HEK293 (cell line): ENCODE results near the gene USP6NL.

Source experiments
- CTCF ChIA-PET: fragments of 350-600 bp; formaldehyde crosslinking; extraction: SDS; loops from one replicate; lab custom pipeline; 2021; ENCODE audit warnings: antibody characterized with exemption; lab: Yijun Ruan, JAX
- POLR2A ChIA-PET: fragments of 300-600 bp; formaldehyde crosslinking; extraction: SDS; loops from one replicate; lab custom pipeline; 2020; ENCODE audit warnings: antibody characterized with exemption, inconsistent platforms; lab: Yijun Ruan, JAX
- H3K27ac ChIP-seq: fragments of 200-500 bp; sonication (Bioruptor generic); 2 replicates; pipeline ENCODE4 v1.5.1; 2014; ENCODE audit warnings: low read depth, low read length, control low read depth, inconsistent platforms; ENCODE audit errors: extremely low read depth
- H3K36me3 ChIP-seq, 2 experiments: fragments of 200-500 bp in 1 of 2; sonication (Bioruptor generic) in 1 of 2; 1 replicate in 1 of 2; 2 replicates in 1 of 2; pipeline ENCODE4 v1.5.1; 2014 to 2017; ENCODE audit warnings: inconsistent platforms in 2 of 2, low read length in 2 of 2; ENCODE audit not compliant: control insufficient read depth in 2 of 2, insufficient read depth in 1 of 2
- H3K4me1 ChIP-seq: fragments of 200-500 bp; sonication (Bioruptor generic); 2 replicates; pipeline ENCODE4 v1.5.1; 2014; ENCODE audit warnings: mild to moderate bottlenecking, low read length, inconsistent platforms; ENCODE audit not compliant: control insufficient read depth, insufficient read depth
- H3K4me3 ChIP-seq: 2 replicates; pipeline ENCODE4 v1.5.1; 2011; ENCODE audit warnings: low read depth, mild to moderate bottlenecking, control low read depth, low read length, moderate library complexity
- H3K9me3 ChIP-seq: fragments of 200-500 bp; sonication (Bioruptor generic); 2 replicates; pipeline ENCODE4 v1.5.1; 2014; ENCODE audit warnings: low read depth, low read length, inconsistent platforms; ENCODE audit not compliant: control insufficient read depth, insufficient read depth
- HOXD13 ChIP-seq: sonication (generic); formaldehyde crosslinking; IDR thresholded peaks from 2 replicates; pipeline ENCODE4 v1.8.0; 2022; ENCODE audit warnings: missing genetic modification reagents, borderline replicate concordance
- PRDM4 ChIP-seq: fragments of 450-650 bp; formaldehyde crosslinking; IDR thresholded peaks from 2 replicates; pipeline ENCODE4 v1.5.1; 2017; ENCODE audit warnings: missing biosample characterization, missing genetic modification characterization
- YY1 ChIP-seq: fragments of 450-650 bp; formaldehyde crosslinking; IDR thresholded peaks from 2 replicates; pipeline ENCODE4 v1.5.1; 2018; ENCODE audit warnings: missing biosample characterization, missing genetic modification characterization
- ZNF16 ChIP-seq: fragments of 450-650 bp; formaldehyde crosslinking; IDR thresholded peaks from 2 replicates; pipeline ENCODE4 v1.5.1; 2016; ENCODE audit warnings: low read depth, missing biosample characterization, missing genetic modification characterization
- ZNF366 ChIP-seq: fragments of 450-650 bp; formaldehyde crosslinking; conservative IDR thresholded peaks from 2 replicates; pipeline ENCODE4 v1.5.1; 2016; ENCODE audit warnings: missing biosample characterization, missing genetic modification characterization
- ZNF37A ChIP-seq: fragments of 450-650 bp; IDR thresholded peaks from 2 replicates; pipeline ENCODE4 v1.5.1; 2018; ENCODE audit warnings: missing biosample characterization, missing genetic modification characterization
- ZNF423 ChIP-seq: fragments of 450-650 bp; formaldehyde crosslinking; IDR thresholded peaks from 2 replicates; pipeline ENCODE4 v1.5.1; 2016; ENCODE audit warnings: missing biosample characterization, missing genetic modification characterization
- ZNF549 ChIP-seq: fragments of 450-650 bp; IDR thresholded peaks from 2 replicates; pipeline ENCODE4 v1.5.1; 2018; ENCODE audit warnings: missing biosample characterization, missing genetic modification characterization, mild to moderate bottlenecking, inconsistent platforms, moderate library complexity
- ZNF654 ChIP-seq: fragments of 450-650 bp; formaldehyde crosslinking; IDR thresholded peaks from 2 replicates; pipeline ENCODE4 v1.5.1; 2016; ENCODE audit warnings: low read depth, missing biosample characterization, missing genetic modification characterization
- ZNF658 ChIP-seq: fragments of 450-650 bp; formaldehyde crosslinking; IDR thresholded peaks from 2 replicates; pipeline ENCODE4; 2016; ENCODE audit warnings: missing biosample characterization, missing genetic modification characterization
- ZNF701 ChIP-seq: fragments of 450-650 bp; formaldehyde crosslinking; IDR thresholded peaks from 2 replicates; pipeline ENCODE4 v1.5.1; 2016; ENCODE audit warnings: missing biosample characterization, missing genetic modification characterization
- ZNF768 ChIP-seq: fragments of 450-650 bp; formaldehyde crosslinking; IDR thresholded peaks from 2 replicates; pipeline ENCODE4 v1.5.1; 2018; ENCODE audit warnings: missing biosample characterization, mild to moderate bottlenecking, missing genetic modification characterization
- ZNF785 ChIP-seq: fragments of 450-650 bp; formaldehyde crosslinking; IDR thresholded peaks from 2 replicates; pipeline ENCODE4 v1.5.1; 2016; ENCODE audit warnings: missing biosample characterization, missing genetic modification characterization
- ZSCAN23 ChIP-seq: fragments of 450-650 bp; formaldehyde crosslinking; IDR thresholded peaks from 2 replicates; pipeline ENCODE4 v1.5.1; 2016; ENCODE audit warnings: missing biosample characterization, missing genetic modification characterization
- TF ChIP-seq, protein P1 (sequence below): fragments of 450-650 bp; formaldehyde crosslinking; IDR thresholded peaks from 2 replicates; pipeline ENCODE4 v1.5.1; 2016; ENCODE audit warnings: missing biosample characterization, missing genetic modification characterization
- TF ChIP-seq, protein P2 (sequence below): fragments of 450-650 bp; formaldehyde crosslinking; IDR thresholded peaks from 2 replicates; pipeline ENCODE4 v1.5.1; 2016; ENCODE audit warnings: missing biosample characterization, missing genetic modification characterization
- TF ChIP-seq, protein P3 (sequence below): fragments of 450-650 bp; formaldehyde crosslinking; IDR thresholded peaks from 2 replicates; pipeline ENCODE4 v1.5.1; 2016; ENCODE audit warnings: missing biosample characterization, missing genetic modification characterization
- TF ChIP-seq, protein P4 (sequence below): fragments of 450-650 bp; formaldehyde crosslinking; IDR thresholded peaks from 2 replicates; pipeline ENCODE4 v1.5.1; 2016; ENCODE audit warnings: missing biosample characterization, missing genetic modification characterization
- TF ChIP-seq, protein P5 (sequence below): fragments of 450-650 bp; IDR thresholded peaks from 2 replicates; pipeline ENCODE4 v1.5.1; 2018; ENCODE audit warnings: missing biosample characterization, mild to moderate bottlenecking, missing genetic modification characterization

USP6NL gene

DNA sequence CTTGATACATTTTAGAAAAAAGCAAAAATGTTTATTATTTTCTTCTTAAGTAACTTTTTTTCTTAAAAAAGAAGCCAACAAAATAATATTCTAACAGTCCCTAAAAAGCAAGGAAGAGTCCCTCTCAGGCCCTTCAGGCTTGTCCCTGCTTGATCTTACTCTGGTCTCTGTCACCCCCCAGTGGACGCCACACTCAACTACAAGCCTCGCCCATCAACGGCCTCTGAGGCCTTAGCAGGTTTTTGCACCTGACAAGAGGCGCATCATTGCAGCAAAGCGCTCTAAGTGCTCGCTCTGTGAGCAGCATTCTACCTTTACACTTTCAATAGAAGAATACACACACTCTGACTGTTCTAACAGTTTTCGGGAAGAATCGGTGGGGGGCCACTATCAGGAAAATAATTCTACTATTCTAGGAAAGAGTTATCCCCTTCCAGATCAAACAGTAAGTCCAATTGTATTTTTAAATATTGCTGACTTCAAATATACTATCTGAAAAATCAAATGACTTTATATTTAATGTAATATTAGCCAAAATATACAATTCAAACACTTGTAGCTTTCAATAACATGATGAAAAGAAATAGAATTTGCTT, 139.2 kb downstream of the USP6NL start (continued):
- TF ChIP-seq HOXD13 (CRISPR knock-in tag): no peak
- TF ChIP-seq, all 188 proteins: peak for 5

DNA sequence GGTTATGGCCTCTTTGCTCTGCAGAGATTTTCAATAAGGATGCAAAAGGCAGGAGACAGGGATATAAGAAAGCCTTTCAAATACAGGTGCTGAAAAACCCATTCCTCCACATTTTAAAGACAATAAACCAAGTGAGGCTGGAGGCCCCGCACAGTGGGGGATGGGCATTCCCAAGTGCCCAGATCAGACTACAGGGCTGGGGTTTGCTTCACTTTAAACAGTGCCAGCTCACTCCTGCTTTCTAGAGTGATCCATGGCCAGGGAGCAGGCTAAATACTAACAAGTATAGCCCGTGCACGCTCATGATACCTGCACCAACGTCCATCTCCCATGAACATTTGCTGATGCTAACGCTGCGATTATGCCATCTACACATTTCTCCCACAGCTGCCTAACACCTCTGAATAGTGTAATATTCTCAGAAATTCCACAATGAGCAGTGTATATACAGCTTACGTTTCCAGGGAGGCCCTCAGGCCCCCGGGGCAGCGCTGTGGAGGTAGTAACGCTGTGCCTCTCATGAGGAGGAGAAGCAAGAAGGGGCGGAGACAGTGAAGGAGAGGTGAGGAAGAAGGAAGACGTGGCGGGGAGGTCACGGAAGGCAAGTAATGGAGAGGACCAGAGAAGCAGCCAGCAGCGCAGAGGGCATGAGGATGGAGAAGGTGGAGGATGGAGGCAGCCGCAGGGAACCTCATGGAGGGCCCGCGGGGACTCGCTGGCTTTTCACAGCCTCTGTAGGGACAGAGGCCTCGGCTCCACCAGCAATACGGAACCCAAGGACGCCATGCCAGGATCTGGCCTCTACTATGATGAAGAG, 141.7 kb downstream of the USP6NL start:
- CTCF ChIA-PET: interaction anchor here (1.2 kb wide), 1 partner anchor 45 kb away, joined by 3 read pairs; no protein-coding TSS in a partner anchor
- Histone ChIP-seq H3K9me3 (no peaks in the 10 kb centered on the region), H3K36me3 (no peaks in the 10 kb centered on the region), H3K27ac (no peak overlapping the region), H3K4me1 (no peaks in the 10 kb centered on the region), H3K4me3 (no peak overlapping the region)
- POLR2A ChIA-PET: no interaction called here
- TF ChIP-seq ZNF785 (tag by site-specific recombination) (no peak), ZNF423 (tag by site-specific recombination) (no peak), ZNF701 (tag by site-specific recombination) (no peak), PRDM4 (tag by site-specific recombination) (no peak), YY1 (tag by site-specific recombination) (no peak), ZNF37A (tag by site-specific recombination) (no peak), ZNF366 (tag by site-specific recombination) (no peak), ZNF16 (tag by site-specific recombination) (no peak)
- TF ChIP-seq, protein P1, sequence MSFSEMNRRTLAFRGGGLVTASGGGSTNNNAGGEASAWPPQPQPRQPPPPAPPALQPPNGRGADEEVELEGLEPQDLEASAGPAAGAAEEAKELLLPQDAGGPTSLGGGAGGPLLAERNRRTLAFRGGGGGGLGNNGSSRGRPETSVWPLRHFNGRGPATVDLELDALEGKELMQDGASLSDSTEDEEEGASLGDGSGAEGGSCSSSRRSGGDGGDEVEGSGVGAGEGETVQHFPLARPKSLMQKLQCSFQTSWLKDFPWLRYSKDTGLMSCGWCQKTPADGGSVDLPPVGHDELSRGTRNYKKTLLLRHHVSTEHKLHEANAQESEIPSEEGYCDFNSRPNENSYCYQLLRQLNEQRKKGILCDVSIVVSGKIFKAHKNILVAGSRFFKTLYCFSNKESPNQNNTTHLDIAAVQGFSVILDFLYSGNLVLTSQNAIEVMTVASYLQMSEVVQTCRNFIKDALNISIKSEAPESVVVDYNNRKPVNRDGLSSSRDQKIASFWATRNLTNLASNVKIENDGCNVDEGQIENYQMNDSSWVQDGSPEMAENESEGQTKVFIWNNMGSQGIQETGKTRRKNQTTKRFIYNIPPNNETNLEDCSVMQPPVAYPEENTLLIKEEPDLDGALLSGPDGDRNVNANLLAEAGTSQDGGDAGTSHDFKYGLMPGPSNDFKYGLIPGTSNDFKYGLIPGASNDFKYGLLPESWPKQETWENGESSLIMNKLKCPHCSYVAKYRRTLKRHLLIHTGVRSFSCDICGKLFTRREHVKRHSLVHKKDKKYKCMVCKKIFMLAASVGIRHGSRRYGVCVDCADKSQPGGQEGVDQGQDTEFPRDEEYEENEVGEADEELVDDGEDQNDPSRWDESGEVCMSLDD (tag by site-specific recombination): no peak
- TF ChIP-seq, protein P2, sequence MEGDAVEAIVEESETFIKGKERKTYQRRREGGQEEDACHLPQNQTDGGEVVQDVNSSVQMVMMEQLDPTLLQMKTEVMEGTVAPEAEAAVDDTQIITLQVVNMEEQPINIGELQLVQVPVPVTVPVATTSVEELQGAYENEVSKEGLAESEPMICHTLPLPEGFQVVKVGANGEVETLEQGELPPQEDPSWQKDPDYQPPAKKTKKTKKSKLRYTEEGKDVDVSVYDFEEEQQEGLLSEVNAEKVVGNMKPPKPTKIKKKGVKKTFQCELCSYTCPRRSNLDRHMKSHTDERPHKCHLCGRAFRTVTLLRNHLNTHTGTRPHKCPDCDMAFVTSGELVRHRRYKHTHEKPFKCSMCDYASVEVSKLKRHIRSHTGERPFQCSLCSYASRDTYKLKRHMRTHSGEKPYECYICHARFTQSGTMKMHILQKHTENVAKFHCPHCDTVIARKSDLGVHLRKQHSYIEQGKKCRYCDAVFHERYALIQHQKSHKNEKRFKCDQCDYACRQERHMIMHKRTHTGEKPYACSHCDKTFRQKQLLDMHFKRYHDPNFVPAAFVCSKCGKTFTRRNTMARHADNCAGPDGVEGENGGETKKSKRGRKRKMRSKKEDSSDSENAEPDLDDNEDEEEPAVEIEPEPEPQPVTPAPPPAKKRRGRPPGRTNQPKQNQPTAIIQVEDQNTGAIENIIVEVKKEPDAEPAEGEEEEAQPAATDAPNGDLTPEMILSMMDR (tag by site-specific recombination): no peak
- TF ChIP-seq, all 188 proteins: peak for 0

DNA sequence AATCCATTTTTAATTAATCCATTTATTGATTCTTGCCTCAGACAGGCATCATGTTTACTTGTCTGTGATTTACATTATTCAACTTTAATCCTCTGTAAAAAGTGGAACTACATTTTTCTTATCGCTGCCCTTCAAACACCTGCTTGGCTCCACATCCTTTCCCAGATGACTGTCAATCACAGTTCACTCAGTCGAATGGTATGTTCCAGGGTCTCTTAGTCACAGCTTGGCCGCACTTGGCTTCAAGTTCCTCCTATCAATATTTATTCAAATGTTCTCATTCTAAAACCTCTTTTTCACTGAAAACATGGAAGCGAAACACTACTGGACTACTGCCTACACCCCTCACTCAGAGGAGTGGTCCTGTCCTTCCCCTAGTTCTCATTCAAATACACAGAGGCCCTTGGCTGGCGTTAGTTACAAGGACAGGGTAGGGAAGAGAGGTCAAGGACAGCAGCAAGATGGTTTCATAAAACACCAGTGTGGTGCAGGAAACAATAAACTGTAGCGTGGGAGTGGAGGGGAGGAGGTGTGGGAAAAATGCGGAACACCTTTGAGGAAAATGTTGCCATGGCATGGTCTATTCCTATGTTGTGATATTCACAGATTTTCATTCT, 143.2 kb downstream of the USP6NL start:
- Histone ChIP-seq H3K27ac (no peak overlapping the region), H3K4me3 (no peak overlapping the region), H3K4me1 (no peaks in the 10 kb centered on the region), H3K9me3 (no peaks in the 10 kb centered on the region), H3K36me3 (peaks cover 0 to 12% of the 10 kb centered on the region in 2 experiments; a peak in 1 of 3 replicates)
- ChIA-PET POLR2A (no interaction called here), CTCF (interaction anchor here (0.7 kb wide), 1 partner anchor 14 kb away, joined by 3 read pairs; no protein-coding TSS in a partner anchor)
- TF ChIP-seq ZNF658 (tag by site-specific recombination) (no peak), ZNF654 (tag by site-specific recombination) (no peak), ZNF549 (no peak), ZSCAN23 (tag by site-specific recombination) (no peak), ZNF768 (no peak)
- TF ChIP-seq, protein P3, sequence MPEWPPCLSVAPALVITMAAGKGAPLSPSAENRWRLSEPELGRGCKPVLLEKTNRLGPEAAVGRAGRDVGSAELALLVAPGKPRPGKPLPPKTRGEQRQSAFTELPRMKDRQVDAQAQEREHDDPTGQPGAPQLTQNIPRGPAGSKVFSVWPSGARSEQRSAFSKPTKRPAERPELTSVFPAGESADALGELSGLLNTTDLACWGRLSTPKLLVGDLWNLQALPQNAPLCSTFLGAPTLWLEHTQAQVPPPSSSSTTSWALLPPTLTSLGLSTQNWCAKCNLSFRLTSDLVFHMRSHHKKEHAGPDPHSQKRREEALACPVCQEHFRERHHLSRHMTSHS: no peak
- TF ChIP-seq, protein P4, sequence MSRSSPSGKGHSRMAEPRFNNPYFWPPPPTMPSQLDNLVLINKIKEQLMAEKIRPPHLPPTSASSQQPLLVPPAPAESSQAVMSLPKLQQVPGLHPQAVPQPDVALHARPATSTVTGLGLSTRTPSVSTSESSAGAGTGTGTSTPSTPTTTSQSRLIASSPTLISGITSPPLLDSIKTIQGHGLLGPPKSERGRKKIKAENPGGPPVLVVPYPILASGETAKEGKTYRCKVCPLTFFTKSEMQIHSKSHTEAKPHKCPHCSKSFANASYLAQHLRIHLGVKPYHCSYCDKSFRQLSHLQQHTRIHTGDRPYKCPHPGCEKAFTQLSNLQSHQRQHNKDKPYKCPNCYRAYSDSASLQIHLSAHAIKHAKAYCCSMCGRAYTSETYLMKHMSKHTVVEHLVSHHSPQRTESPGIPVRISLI: no peak
- TF ChIP-seq, protein P5, sequence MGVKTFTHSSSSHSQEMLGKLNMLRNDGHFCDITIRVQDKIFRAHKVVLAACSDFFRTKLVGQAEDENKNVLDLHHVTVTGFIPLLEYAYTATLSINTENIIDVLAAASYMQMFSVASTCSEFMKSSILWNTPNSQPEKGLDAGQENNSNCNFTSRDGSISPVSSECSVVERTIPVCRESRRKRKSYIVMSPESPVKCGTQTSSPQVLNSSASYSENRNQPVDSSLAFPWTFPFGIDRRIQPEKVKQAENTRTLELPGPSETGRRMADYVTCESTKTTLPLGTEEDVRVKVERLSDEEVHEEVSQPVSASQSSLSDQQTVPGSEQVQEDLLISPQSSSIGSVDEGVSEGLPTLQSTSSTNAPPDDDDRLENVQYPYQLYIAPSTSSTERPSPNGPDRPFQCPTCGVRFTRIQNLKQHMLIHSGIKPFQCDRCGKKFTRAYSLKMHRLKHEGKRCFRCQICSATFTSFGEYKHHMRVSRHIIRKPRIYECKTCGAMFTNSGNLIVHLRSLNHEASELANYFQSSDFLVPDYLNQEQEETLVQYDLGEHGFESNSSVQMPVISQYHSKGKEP: no peak
- TF ChIP-seq, all 188 proteins: peak for 0
